ENCODE measurements around the gene SLC8A1. TPM values are rescaled to one million over a fixed set of nuclear protein-coding genes. Genes with fewer than 3 reads are reported as not detected.

The SLC8A1 gene
- total RNA-seq, 1 donor from 2014 or later = under 0.01 TPM

DNA sequence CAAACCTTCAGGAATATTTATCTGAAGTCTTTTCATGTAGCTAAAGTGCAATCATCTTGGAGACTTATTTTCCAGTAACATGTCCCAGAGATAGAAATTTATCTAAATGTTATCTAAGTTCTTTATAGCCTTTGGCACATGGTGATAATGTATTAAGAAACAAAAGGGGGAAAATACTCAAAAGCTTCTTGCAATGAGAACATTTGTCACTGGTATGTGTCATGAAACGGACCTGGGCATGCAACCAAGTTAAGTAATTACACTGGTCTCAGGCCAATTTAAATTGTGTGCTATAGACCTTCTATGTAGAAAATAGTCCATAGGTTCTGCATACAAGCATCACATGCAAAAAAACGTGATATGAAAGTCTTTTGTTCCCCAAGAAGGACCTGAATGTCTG is 136.2 kb downstream of the SLC8A1 start:
- peak; percentile 3 to 57 for DNase-seq (ENCODE audit: low read depth in 2 of 2)

DNA sequence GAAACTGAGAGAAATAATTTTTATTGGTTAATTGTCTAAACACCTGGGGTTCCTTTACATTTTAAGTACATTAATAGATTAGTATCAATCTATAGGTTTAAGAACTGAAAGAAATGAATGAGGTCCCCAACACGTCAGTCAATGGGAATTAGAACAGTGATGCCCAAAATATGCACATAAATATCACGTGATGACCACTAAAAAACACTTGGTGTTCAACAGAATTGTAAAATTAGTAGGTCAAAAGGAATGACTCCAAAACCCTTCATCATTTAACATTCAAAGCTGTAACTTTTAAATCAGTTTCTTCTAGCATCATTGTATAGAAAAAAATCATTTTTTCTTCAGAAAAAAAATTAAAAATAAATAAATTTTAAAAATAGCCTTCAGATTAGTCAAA is 140.9 kb downstream of the SLC8A1 start:
- DNase-seq (ENCODE audit: low read depth in 2 of 2) = no peak

DNA sequence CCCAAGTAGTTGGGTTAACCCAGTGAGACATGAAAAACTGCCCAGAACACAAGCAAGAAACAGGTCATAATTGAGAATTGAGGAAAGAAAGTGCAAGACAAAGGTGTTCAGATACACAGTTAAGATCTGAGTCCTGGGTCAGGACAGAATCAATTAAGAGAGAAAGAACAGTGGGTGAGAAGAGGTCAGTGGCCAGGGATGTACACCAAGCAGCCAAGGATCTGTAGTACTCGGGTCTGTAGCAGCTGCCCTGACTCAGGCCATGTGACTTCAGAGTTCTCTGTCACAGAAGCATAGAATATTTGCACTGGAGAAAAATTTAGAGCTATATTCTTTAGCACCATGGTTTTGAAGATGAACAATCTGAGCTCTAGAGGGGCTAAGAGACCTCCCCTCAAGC is 141.6 kb downstream of the SLC8A1 start:
- DNase-seq (ENCODE audit: low read depth in 2 of 2) = no peak

DNA sequence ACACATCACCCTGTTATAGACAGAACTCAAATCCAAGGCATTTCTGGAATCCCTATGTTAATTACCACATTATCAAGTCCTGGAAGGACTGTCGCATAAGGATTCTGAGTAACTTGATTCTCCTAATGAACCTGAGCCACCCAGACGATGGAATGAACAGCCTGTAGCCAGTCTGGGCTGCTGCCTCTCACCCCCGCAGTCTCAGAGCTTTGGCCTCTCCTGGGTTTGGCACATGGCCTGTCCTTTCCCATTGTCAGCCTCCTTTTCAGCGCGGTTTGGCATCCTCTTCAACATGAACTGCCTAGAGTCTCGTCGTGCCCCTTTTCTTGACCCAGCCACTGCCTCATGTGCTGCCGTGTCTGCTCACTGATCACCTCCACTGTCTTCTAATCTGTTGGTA is 147.6 kb downstream of the SLC8A1 start:
- no peak for DNase-seq (ENCODE audit: low read depth in 2 of 2)

DNA sequence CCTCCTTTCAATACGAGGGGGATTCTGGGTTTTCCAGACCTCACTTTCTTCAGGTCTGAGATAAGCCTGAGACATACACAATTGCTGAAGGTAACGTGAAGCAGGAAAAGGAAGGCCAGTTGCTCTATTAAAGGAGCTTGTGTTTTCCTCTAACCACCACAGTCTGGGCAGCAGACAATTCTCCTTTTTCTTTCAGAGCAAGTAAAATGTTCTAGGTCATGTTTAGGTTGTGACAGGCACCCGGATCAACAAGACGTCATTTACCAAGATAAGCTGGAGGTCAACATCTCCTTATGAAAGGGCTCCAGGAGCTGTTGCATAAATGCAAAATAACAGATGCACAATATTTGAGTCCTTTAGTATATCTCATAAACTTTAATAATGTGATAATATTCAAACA is 148.1 kb downstream of the SLC8A1 start:
- no peak for DNase-seq (ENCODE audit: low read depth in 2 of 2)

DNA sequence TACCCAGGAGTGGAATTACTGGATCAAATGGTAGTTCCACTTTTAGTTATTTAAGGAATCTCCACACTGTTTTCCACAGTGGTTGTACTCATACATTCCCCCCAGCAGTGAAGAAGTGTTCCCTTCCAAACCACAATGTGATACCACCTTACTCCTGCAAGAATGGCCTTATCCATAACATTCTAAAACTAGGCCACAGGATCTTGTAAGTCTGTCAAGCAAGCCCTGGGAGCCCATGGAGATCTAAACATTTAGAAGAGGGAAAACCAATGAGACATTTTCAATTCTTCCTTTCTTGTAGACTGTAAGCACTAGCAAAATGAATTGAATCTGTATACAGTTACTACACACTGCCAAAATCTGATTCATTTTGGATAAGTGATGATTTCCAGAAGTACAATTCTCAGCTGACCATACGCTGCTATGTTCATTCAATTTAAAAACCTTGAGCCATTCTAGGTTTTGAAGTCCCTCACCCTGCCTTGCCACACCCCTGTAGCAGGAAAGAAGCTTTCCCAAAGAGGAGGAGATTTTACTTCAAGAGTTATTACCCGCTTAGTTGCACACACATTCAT is 149.1 kb downstream of the SLC8A1 start:
- DNase-seq (ENCODE audit: low read depth in 2 of 2) = no peak

DNA sequence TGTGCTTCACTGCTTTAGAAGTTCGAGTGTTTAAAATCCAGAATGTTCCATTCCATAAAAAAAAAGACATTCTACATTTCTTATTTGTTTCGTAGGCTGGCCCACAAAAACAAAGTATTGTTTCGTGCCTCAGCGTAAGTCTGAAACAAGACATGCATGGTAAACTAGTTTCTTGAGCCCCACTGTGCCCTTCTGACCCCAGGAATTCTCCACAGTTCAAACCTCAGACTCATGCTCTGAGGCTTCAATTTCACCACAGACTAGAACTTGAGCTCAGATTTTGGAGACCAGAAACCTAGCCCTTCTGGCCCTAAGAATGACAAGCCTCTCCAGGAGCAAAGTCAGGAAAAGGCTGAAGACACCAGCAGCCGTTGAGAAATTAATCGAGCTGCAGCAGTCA is 151.5 kb downstream of the SLC8A1 start:
- DNase-seq (ENCODE audit: low read depth in 2 of 2) = no peak

DNA sequence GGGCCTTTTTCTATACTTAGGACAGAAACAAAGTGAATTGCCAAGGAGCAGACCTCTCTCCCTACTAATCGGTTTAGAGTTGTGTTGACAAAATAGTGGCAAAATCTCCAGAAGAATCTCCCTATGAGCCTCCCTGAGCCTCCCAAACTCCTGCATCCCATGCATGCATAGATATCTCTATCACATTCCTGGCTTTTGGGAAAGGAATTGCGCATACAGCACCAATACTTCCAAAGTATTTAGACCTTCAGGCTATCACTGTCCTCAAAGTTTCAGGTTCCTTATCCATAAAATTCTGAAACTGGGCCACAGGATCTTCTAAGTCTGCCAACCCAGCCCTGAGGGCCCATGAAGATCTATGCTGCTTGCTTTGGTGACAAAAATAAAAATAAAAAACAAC is 152.1 kb downstream of the SLC8A1 start:
- DNase-seq (ENCODE audit: low read depth in 2 of 2) = no peak

DNA sequence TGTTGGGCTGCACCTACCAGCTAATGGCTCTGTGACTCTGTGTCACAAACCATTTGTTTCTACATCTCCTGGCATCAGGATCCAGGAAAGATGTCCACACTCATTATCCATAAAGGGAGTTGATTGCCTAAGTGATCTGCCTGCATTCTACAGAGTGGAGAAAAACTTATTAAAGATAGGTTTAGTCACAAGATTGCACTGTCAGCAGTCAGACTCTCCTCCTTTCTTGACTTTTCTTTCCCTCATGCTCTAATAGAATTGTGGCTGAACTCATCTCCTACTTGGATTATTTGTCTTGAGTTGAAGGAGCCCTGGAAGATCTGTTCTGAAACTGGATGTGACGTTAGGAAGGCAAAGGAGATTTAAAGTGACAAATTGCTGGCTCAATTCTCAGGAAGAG is 152.7 kb downstream of the SLC8A1 start:
- no peak for DNase-seq (ENCODE audit: low read depth in 2 of 2)

DNA sequence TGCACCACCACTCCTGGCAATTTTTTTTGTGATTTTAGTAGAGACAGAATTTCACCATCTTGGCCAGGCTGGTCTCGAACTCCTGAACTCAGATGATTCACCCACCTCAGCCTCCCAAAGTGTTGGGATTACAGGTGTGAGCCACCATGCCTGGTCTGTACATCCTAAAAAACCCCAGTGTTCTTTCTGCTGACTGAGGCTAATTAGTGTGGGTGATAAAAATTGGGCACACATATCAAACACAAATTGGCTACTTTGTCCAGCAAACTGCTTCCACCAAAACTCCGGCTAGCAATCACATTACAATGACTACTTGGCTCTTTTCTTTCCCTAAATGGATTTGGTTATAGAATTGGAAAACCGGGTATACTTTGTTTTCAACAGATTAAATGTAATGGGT is 153.9 kb downstream of the SLC8A1 start:
- DNase-seq (ENCODE audit: low read depth in 2 of 2) = no peak

DNA sequence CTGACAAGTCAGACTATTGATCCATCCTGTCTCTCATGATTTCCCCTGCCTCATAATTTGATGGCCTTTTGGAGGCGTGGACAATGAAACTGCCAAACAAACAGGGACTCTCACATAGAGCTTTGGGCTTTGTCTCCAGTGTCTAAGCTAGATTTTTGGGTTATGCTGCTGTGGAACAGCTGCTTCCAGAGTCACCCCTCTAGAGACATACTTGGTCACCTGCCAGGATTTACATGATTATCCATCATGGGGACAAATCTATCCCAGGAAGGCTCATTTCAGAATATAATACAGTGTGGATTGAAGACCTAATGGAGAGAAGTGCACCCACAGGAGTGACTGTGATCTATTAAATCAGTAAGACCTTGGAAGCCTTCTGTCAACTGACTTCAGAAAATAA is 159.6 kb downstream of the SLC8A1 start:
- no peak for DNase-seq (ENCODE audit: low read depth in 2 of 2)

DNA sequence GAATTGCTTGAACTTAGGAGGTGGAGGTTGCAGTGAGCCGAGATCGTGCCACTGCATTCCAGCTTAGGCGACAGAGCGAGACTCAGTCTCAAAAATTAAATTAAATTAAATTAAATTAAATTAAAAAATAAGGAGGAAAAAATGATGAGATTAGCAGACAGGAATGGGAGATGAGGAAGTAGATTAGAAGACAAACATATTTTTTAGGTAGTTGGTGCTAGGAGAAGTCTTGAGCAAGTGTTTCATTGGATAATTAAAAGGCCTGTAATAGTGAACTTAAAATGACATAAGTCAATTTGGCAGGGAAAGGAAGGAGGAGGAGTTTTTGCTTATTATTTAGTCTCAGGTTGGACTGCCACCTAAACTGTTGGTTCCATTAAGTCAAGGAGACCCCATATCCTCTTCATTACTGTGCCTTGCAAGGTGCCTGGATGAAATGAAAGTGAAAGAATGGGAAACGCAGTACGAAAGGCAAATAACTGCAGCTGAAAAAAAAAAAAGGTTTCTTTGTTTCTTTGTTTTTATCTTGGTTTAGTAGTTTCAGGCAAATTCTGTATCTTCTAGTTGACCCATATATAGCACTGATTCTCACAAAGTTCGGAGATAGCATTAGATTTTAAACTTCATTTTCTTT is 162.0 kb downstream of the SLC8A1 start:
- DNase-seq (ENCODE audit: low read depth in 2 of 2) = peak in 1 of 2 donors; percentile 3

DNA sequence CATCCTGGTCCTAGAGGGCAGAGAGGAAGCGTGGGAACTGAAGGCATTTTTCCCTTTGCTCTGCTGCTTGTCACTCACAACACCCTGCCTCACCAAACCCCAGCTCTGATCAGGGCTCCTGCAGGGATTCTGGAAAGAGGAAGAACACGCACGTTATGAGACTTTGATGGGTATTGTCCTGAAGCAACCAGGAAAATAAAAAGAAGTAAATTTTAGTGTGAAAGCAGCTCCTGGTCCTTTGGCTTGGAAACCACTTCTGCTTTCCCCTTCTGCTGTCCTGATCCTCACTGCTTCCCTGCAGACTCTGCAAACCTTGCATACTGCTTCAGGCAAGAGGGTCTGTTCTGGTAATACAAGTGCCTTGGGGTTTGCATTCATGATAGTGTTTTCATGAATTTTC is 164.1 kb downstream of the SLC8A1 start:
- no peak for DNase-seq (ENCODE audit: low read depth in 2 of 2)

DNA sequence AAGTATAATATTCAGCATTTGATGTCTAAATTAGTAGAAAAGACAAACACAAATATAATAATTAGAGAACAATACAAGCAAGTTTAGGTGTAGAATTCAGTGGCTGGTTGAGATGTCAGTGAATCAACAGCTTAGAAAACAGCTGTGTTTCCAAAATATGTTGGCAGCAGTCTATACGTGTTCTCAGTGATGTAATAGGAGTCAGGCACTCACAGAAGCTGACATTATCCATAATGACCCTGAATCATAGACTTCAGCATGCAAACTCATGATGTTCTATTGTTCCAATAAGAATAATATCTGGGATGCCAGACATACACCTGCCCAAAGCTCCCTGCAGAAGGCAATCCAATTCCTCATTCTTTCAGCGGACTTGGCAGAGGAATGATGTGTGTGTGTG is 164.7 kb downstream of the SLC8A1 start:
- no peak for DNase-seq (ENCODE audit: low read depth in 2 of 2)

DNA sequence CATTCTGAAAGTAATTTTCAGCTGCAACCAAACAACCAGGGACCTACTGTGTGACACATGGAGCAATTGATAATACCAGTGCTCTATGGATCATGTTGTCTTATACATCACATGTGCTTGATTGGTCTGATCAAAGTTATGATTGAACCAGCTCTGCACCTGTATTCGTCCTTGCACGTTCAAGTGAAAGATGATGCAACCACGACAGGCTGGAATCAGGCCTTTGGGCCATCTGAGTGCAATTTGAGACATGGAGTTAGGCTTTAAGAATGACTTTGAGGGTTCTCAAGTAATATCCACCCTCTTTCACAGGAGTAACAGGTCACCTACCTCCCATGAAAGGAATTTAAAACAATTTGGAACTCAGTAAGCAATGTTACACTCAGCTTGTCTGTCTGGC is 165.2 kb downstream of the SLC8A1 start:
- DNase-seq (ENCODE audit: low read depth in 2 of 2) = no peak

DNA sequence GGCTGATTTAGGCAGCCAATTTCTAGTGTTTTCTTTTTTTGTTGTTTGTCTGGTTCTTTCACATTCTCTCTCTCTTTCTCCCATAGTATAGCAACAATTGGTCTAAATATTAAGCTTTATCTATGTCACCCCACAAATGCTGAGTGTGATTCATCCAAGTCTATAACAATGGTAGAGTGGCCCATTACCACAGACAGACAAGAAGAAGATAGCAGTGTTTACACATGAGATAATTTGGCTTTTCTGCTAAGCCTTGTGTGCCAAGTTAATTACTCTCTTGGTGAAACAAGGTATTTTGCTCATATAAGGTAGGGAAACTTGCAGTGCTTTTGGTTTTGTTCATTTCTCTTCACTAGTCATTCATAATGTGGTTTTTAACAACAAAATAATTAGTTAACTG is 166.5 kb downstream of the SLC8A1 start:
- no peak for DNase-seq (ENCODE audit: low read depth in 2 of 2)

DNA sequence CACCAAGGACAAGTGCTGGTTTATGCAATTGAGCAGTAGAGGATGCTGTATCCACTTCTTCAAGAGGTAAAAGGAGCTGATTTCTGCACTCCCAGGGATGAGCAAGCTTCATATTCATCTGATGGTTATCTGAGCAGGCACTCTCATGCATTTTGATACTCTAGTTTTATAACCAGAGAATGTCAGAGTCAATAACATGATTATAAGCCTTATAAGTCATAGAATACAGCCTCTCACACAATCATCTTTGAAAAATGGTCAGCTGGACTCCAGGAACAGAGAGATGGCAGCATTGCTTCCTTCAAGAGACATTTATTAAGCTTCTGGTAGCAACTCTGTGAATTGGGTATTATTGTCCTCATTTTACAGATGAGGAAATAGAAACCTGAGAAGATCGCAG is 167.1 kb downstream of the SLC8A1 start:
- no peak for DNase-seq (ENCODE audit: low read depth in 2 of 2)

DNA sequence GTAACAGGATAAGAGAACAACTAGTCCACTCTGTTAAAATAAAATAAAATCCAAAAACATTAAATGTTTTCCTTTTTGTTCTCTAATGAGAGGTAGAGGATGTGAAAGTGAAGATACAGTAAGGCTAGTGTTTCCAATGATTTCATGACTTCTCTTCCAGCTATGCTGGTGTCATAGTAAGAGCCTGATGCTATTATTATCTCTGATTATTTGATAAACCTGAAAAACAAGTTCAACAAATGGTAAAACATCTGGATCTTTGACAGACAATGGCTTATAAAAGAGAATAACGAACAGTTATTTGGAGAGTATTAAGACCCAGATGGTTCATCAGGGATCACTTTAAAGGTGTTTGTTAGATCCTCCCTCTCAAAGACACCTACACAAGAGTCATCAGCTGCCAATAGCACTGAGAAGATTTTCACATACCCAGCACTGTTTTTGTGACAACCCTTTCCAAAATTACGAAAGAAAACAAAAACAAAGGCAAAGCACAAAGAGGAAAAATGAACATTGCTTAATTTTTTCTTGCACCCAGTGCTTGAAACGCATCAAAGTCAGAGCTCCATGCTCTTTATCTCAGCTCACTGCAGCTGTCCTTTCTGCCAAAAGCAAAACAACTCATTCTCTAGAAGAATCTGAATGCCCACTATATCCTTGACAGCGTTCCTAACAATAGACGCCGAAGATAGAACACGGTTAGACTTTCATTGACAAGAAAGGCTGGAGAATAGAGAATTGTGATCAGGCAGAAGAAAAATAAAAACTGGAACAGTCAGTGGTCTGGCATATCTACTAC is 168.6 kb downstream of the SLC8A1 start:
- no peak for DNase-seq (ENCODE audit: low read depth in 2 of 2)

DNA sequence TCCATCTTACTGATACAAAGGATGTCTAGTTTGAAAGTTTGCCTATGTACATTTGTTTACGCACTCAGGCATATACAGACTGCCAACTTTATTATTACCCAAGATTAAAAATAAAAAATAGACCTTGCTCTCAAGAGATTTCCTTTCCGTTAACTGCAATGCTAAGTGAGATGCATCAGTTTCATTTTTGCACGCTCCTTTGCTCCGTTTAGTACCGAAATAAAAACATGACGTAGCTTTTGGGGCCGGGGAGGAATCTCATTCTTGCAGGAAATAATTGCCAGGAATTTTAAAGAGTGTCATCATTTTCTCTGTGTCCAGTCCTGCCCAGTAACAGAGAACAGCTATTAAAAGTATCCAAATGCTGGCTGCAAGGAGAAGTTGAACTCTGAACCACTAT is 169.5 kb downstream of the SLC8A1 start:
- DNase-seq (ENCODE audit: low read depth in 2 of 2) = no peak

DNA sequence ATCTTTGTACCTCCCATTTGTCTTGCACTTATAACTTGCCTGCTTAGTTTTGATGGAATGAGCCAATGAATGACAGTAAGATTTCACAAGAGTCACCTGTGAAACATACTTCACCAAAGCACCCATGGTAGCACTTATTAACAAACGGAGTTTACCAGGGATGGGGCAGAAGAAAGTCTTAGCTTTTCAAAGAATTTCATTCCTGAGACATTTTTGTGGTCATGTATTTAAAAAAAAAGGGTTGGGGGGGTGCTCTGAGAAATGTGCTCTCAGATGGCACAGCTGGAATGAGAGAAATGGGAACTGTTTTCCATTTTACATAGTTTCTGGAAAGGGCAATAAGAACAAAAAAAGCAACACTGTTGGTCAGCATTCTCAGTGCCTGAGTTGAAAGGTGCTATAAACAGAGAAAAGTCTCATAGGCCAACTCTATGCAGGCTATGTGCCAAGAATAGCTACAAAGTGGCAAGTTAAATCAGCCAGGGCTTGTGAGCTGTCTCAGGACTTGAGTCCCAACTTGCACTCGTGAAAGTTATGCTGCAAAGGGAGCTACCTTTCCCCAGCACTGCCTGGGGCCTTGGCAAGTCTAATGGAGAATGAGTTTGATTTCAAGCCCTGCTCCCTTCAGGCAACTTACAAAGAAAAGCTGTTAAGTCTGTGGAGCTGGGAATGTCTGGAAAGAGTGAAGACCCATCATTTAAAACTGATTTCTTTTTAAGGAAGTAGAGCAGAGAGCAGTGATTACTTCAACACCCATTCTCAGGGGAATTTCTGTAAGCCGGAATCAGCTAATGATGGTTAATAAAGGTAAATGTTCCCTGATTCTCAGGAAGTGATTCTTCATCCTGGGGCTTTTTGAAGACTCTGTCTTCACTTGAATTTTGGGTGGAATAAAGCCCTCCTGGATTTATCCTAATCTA is 170.6 kb downstream of the SLC8A1 start:
- peak in 1 of 2 donors; percentile 33 for DNase-seq (ENCODE audit: low read depth in 2 of 2)

DNA sequence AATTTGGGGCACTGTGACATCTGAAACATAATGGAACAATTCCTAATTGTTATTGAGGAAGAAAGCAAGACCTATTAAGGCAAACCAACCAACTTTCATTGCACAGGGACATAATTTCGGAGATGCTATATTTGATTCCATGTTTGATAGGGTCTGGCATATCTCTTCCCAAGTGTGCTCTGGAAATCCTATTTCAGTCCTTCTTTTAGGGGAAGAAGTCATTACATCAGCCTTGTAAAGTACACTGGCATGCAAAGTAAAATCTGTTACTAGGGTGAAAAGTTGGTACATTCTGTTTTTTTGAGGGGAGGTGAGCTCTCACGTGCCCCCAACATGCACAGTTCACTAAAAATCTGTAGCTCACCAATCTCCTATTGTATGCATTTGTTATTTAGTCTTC is 172.4 kb downstream of the SLC8A1 start:
- DNase-seq (ENCODE audit: low read depth in 2 of 2) = no peak

DNA sequence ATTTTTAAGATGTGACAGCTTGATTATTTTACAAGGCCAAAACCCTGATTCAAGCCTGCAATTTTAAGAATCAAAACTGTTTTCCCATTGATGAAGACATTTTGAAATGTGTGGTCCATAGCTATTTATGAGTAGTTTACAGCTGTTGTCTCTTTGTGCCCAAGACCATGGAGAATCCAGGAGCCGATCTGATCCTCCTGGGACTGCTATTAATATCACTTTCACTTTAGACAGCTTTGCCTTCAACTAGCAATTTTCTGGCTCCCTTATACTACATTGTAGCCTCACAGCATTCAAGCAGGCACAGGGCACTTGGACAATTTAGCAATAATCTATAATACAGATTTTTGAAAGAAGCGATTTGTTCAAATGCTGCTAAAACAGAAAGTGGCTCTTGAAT is 172.9 kb downstream of the SLC8A1 start:
- peak in 1 of 2 donors; percentile 44 for DNase-seq (ENCODE audit: low read depth in 2 of 2)
